Activated naive CD4-positive, alpha-beta T cell treated with Interleukin-2 at 50 U/mL for 16 hours (primary cell): Measurements from ENCODE around the gene ADAM17.
A peak's percentile ranks its signal among the peaks of the same experiment; 100 is the strongest.
"Not testable (repeated sequence)": the region's sequence is repeated elsewhere in the genome, so short reads cannot be mapped to it uniquely, and the experiment has no call there.

ENCODE experiments used
- DNase-seq: peaks from one replicate; pipeline ENCODE4 v3.0.0-alpha.2; 2020

ADAM17 gene

DNA sequence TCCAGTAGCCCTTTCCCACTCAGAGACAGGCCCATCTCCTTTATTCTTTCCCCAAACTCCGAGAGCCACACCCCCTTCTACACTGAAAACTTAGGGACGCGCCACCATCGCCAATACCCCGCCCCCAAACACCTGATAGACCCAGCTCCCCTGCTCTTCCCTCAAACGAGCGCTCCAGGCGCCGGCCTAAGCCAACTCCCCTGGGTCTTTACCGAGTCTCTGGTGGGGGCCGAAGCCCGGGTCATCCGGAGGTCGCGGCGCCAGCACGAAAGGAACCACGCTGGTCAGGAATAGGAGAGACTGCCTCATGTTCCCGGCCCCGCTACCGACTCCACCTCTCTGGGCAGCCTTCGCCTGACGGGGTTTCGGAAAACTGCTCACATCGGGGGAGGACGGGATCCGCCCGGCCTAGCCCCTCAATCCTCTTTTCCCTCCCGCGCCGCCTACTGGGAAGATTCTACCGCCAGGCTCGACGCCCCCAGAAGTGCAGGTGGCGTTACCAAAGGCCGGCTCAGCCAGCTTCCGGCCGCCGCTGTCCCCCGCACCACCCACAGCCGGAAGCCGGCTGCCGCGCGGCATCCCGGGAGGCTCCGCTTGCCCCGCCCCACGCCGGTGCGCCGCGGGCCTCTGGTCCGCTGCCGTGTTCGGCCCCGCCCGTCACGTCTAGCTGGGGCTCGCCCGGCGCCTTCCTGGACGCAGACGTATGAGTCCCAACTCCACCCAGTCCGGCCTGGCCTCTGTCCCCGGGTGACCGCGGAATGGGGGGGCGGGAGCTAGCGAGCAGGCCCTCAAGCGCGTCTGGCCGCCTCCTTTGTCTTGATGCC is at the start of gene ADAM17:
TSS of gene ADAM17 (minus strand) at position 534 of the 824 bp plus-strand sequence. CDS start at position 309, 225 bp downstream.
- peak; percentile 86 for DNase-seq

DNA sequence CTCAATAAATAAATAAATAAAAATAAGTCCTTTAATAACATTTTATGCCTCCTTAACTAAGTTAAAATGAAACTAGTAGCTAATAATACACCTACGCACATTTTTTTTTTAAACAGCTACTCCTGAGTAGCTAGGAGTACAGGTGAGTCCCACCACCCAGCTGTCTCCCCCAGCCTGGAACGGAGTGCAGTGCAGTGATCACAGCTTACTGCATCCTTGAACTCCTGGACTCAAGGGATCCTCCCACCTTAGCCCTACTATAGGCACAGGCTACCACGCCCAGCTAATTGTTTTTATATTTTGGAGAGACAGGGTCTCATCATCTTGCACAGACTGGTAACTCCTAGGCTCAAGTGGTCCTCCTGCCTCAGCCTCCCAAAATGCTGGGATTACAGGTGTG is 46.8 kb upstream of the ADAM17 start:
- no peak for DNase-seq

DNA sequence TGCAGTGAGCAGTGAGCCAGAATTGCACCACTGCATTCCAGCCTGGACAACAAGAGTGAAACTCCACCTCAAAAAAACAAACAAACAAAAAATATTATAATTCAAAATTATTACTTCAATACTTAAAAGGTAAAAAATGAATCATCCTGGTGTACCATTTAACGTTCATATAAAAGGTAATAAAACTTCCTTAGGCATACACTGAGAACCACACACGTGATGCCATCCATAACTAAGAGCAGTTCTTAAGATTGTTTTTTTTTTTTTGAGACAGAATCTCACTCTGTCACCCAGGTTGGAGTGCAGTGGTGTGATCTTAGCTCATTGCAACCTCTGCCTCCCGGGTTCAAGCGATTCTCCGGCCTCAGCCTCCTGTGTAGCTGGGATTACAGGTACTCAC is 45.8 kb upstream of the ADAM17 start:
- no peak for DNase-seq

DNA sequence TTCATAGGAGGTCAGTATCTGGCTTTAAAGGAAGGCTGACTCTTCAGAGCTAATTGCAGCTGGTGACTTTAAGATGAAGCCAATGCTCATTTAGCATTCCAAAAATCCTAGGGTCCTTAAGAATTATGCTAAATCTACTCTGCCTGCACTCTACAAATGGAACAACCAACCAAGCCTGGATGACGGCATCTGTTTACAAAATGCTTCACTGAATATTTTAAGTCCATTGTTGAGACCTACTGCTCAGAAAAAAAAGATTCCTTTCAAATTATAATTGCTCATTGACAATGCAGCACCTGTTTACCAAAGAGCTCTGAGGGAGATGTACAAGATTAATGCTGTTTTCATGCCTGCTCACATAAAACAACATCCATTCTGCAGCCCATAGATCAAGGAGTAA is 43.8 kb upstream of the ADAM17 start:
- DNase-seq, result no peak

DNA sequence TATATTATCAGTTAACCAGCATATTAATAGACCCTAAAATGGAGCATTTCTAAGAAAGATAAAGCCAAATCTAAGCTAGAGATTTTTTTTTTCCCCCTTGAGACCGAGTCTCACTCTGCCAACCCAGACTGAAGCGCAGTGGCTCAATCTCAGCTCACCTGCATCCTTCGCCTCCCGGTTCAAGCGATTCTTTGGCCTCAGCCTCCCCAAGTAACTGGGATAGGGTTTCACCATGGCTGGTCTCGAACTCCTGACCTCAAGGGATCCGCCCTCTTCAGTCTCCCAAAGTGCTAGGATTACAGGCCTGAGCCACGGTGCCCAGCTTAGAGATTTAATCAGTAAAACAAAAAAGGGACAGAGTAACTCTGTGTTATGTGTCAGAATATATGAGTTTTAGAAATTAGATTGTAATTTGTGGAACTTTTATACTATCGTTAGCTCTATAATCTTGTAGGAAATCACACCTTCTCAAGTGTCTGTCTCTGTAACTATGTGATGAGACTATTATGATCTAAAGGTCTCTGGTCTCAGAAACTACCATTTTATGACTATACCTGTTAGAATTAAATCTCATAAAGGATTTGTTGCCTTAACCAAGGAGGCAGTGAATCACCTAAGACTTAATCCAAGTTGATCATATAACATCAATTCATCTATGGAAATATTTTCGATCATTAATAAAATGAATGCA is 41.1 kb upstream of the ADAM17 start:
- DNase-seq, result no peak

DNA sequence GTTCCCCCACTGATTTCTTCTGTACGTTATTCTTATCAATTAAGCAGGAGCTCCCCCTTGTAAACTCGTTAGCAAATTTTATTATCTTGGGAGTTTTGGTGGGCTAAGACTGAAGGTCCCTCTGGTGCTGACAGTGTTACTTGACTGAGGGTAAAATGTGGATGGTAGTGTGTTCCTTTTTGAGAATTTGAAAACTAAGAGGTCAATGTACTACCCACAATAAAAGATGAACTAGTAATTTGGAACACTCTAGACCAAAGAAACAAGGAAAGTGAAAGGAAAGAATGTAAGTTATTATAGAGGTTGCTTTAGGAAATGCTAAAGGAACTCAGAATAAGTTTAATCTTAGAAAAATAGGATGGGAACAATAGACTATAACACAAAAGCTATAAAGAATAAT is 40.1 kb upstream of the ADAM17 start:
- no peak for DNase-seq

DNA sequence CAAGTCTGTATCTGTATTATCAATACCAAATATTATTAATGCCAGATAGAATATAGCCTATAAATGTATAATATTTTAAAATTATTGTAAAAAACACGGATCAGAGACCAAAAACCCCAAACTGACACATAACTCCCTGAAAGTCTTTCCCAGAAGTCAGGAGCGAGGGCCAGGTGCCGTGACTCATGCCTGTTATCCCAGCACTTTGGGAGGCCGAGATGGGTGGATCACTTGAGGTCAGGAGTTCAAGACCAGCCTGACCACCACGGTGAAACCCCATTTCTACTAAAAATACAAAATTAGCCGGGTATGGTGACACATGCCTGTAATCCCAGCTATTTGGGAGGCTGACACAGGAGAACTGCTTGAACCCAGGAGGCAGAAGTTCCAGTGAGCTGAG is 39.6 kb upstream of the ADAM17 start:
- not testable (repeated sequence) for DNase-seq

DNA sequence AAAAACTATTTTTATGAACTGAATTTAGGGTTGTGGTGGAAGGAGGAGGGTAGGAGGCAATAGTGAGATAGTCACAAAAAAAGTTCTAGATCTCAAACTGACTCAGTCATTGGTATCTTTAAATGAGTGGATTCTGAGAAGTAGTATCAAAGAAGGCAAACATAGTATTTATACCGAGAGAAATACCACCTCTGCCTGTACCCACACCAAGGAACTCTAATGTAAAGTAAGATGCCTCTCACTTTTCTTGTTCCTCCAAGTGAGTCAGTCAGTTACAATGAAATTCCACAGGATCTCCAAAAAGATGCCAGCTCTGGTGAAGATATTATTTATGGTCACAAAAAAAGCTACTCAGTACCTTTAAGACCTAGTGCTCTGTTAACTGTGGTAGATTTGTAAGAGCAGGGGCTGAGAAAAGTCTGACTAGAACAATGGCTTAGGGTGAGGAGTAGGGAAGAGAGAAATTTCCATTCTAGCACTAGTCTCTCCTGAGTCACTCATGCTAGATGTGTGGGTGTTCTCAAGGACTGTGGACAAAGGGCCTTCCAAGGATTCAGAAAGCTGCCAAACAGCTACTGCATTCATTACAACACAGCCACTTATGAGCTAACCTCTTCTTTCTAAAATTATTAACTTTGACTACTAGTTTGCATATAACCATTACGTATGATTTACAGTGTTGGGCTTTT is 38.9 kb upstream of the ADAM17 start:
- DNase-seq, result no peak

DNA sequence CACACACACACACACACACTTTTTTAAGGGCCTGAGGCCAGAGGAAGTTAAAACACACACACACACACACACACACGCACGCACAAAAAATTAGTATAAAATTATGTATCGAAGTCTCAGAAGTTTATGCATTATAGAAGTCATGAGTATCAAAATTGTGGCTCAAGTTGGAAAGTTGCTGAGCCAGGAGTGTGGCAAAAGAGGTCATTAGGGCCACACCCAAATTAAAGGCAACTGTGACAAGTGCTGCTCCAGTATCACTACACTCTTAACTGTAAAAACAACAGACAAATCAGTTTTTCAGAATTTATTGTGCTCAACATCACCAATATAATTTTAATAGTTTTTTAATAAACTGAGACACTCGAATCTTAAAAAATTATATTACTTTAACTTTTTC is 38.3 kb upstream of the ADAM17 start:
- no peak for DNase-seq

DNA sequence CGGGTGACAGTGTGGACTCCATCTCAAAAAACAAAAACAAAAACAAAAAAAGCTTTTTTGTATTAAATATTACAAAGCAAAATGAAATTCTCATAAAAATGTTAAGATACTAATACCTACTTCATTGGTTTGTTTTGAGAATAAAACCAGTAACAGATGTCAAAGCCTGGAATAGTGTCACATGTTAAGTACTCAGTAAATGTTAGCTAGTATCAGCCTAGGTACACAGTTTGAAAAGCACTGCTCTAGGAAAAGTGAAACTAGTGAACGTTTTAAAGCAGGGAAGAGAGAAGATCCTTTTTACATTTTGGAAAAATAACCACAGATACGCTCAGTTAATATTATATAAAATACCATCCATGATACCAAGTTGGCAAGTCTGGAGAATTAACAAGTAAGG is 37.1 kb upstream of the ADAM17 start:
- no peak for DNase-seq

DNA sequence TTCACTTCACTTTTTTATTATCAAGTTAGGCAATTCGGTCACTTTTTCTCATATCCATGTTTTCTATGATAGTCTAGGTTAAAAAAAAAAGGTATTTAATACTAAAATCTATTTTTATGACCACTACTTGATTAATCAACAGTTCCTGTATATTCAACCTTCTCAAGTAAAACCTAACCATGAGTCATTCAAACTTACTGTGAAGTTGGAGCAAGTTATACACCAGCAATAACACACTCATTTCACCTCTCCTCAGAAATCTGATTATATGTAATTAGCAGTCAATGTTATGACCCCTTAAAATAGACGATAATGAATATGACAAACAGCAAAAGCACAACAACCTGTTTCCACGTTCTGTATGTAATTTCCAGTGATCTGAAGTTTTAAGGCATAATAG is 35.0 kb upstream of the ADAM17 start:
- no peak for DNase-seq

DNA sequence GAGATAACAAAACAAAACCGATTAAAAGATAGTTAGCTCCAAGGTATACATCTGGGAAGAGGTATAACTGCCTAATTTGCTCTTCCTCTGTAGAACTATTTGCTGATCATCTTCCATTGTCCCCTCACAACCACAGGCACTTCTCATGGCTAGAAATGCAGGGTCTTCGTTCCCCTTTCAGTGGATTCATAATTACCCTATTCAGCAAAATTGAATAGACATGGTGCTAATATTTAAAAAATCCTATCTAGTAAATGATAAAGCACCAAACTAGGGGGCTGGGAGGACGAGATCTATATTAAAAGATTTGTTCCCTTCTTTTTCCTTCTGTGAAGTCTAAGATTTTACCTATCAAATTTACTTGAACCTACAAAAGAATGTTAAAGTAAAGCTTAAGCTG is 30.8 kb upstream of the ADAM17 start:
- no peak for DNase-seq

DNA sequence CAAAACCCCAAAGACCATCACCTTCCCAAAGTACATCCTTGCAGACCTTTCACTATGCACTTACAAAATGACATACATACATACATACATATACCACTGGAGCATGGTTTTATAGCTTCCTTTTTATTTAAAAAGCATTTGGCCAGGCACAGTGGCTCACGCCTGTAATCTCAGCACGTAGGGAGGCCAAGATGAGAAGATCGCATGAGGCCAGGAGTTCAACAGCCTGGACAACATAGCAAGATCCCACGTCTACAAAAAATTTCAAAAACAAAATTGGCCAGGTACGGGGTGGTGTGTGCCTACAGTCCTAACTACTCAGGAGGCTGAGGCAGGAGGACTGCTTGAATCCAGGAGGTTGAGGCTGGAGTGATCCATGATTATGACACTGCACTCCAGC is 29.9 kb upstream of the ADAM17 start:
- no peak for DNase-seq

DNA sequence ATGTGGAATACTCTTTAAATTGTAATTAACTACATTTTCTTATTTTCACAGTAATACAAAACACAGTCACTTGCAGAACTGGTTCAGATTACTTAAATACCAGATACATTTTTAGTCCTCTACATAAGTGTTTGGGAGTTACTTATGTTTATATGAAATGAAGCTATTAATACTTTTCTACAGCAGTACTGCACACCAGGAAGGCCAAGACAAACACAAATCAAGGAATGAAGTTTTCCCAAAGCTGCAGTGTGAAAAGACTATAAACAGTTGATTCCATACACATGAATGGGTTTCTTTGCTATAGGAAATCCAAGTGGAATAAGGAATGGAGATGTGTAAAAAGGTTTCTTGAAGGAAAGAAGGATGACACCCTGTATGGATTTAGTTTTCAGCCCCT is 29.3 kb upstream of the ADAM17 start:
- not testable (repeated sequence) for DNase-seq

DNA sequence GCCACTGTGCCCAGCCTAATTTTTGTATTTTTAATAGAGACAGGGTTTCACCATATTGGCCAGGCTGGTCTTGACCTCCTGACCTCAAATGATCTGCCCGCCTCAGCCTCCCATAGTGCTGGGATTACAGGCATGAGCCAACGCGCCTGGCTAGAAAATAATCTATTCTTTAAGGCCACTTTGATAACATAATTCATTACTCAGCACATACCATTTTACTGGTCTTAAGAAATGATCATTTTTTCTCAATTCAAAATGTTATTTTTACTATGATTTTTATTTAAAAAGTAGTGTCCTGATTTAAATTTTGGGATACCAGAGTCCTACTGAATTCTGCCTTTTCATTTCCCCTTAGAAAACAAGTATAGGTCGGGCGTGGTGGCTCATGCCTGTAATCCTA is 27.0 kb upstream of the ADAM17 start:
- DNase-seq, result no peak

DNA sequence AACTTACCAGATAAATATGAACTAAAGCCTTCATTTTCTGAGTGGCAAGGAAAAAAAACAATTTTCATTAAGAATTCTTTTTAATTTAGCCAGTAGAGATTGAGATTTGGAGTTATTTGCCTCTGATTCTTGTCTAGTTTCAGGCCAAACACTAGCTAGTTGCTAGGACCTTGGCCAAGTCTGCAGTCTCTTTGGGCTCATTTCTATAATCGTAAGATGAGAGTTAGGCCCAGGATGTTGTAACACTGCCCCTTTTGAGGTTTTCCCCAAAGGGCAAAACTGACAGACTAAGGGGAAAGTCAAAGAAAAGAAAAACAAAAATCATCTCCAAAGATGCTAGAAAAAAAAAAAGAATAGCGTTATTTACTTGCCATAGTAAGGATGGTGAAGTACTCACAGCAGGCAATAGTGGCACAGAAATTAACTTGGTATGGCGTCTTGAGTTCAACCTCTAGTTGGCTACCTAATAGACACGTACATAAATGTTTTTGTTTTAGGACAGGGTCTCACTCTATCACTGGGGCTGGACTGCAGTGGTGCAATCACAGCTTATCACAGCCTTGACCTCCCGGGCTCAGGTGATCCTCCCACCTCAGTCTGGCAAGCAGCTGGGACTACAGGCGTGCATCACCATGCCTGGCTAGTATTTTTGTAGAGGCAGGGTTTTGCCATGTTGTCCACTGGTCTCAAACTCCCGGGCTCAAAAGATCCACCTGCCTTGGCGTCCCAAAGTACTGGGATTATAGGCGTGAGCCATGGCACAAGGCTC is 23.0 kb upstream of the ADAM17 start:
- DNase-seq, result no peak

DNA sequence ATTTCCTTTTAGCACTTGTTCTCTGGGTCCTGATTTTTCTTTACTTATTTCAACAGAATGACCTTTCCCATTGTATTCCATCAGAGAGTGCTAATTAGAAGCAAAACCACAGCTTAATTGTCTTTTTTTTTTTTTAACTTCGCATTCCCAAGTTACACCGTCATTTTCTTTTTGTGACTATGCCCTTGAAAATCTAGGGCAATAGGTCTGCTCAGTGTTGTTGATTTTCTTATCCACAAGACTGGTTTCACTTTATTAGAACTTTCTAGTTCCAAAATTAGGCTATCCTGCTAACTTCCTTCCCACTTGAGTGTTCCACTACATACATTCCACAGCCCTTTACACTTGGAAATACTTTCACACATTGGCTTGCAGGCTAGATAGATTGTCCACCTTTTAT is 18.7 kb upstream of the ADAM17 start:
- DNase-seq, result no peak

DNA sequence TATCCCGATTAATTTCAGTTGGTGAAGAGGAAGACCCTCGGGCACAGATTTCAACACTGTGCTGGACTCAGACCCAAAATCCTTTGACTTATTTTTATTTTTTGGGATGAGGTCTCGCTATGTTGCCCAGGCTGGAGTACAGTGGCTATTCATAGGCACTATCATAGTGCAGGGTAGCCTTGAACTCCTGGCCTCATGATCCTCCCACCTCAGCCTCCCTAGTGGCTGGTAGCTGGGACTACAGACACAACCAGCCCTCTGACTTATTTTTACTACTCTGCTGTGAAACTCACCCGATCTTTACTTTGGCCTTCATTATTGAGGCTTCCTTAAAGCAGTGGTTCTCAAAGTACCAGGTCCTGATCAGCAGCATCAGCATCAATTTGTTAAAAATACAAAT is 18.2 kb upstream of the ADAM17 start:
- DNase-seq, result no peak

DNA sequence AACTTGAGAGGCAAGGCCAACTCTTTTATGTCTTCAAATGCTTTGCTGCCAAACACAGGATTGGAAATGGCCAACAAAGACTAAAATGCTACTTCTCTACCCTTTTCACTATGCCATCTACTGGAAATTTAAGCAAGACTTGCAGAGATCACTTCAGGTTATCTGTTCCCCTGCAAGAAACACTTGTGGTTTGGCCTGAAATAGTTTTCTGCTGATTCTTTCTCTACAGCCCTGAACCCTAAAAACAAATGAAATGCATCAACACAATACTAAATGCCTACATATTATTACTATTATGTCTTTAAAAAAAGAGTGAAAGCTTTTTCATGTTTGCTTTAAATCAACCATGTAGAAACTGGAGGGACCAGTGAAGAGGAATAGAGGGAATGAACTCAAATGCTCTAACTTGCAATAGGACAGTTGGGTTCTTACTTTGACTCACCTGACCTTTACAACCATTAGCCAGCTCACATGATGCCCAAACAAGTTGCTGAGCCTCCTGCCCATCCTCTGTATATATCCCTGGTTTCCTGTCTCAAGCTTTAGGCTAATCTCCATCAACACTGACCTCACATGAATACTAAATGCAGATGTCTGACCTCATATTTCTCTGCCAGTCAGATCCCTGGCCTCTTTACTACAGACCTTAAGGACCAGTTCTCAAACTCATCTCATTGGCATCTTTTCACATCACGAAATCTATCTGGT is 17.5 kb upstream of the ADAM17 start:
- no peak for DNase-seq

DNA sequence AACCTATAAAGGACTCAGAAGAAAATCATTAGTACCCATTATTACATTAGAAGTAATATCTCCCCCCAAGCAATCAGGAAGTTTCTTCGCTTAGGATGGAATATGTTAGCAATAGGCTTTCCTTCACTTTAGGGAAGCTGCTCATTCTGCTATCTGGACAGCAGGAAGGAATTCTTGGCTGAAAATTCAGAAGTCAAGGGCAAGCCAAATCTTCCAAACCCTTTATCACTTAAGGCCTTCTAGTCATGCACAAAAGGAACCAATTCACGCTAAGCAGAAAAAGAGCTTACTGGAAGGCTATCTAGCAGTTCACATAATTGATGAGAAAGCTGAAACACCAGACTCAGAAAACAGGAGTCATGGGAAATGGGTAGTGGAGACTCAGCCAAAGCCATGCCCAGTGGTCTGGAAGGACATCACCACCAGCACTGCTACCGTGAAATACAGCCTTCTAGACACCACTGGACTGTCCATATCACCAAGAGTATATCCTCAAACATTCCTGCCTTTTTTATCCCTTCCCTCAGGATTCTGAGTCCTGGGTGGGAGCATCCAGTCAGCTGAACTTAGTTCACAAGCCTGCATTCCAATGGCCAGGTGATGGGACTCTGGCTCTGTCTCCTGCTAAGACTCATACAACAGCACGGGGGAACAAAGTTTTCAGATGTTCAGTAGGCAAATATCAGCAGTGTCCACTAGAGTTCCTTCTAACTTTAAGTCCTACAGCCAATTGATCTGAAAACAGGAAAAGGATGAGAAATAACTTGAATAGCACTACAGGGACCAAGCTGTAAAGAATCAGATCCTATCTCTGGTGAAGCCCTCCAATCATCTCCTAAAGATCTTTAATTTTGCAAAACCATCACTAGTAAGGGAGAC is 14.8 kb upstream of the ADAM17 start:
- no peak for DNase-seq

DNA sequence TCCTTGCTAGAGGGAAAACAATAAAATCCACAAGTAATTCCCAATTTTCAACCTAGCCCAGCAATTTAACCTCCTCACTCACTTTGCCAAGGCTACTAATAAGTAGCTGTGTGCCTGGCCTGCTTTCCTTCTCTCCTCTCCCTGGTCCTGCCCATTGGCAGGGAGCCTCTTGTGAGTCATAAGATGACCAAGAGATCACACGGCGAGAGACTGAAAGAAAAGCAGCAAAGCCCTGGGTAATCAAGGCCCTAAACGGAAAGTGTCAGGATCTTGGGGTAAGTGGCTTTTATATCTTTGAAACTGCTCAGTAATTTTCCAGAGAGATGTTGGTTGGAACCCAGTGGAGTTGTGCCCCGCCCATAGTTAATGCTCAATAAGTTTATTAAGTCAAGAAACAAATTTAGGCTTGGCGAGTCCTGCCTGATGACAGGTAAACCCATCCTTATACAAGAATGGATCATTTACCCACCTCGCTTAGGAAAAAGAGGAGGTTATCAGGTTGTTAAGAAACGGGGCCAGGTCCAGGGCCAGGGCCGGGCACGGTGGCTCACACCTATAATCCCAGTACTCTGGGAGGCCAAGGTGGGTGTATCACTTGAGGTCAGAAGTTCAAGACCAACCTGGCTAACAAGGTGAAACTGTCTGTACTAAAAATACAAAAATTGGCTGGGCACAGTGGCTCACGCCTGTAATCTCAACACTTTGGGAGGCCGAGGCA is 10.0 kb upstream of the ADAM17 start:
- no peak for DNase-seq
